ENCODE data around the gene ZNF678.
"Not testable (repeated sequence)": the region's sequence is repeated elsewhere in the genome, so short reads cannot be mapped to it uniquely, and the experiment has no call there.

Gene ZNF678

DNA sequence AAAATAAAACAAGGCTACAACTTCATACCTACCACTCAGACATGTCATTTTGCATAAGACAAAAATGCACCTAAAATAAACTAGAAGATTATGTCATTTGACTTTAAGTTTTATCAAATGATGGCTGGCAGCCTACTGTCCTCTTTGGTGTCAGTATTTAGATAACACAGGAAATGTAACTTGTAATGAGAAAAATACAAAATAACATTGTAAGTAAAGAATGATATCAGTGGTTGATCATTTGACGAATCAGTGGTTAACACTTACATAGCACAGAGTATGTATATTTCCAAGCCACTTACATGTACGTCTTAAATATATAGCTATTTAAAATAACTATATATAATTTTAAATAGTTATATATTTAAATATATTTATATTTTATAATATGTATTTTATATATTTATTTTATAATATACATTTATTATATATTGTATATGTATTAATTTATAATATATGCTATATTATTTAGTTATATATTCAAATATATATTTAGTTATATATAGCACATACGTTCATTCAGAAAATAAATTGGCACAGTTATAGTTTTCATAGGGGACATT lies 44.1 kb downstream of the ZNF678 start:
- DNase-seq = no peak

- DNase-seq = no peak
Observed at GRCh38 chr1:227612658-227613057, 49.3 kb downstream of the ZNF678 start.

GRCh38 chr1:227613526-227613925 lies 50.2 kb downstream of the ZNF678 start:
- DNase-seq = no peak

DNA sequence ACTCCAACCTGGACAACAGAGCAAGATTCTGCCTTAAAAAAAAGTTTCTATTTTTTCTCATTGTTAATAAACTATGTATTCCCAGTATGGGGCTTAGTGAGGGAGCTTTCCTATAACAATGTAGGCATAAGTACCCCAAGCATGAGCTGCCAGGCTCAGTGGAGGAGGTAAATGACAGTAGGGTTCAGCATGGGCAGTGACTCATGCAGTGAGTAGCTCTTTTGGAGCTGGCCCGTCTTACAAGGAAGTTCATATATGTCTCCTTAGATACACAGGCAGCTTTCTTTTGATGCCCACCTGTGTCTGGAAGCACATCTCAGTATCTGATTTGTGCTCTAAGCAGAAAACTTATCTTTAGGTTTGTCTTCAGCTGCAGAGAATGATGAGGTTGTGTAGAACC lies 57.9 kb downstream of the ZNF678 start:
- DNase-seq = no peak

GRCh38 chr1:227622739-227623475 lies 59.6 kb downstream of the ZNF678 start:
- no peak for DNase-seq

DNA sequence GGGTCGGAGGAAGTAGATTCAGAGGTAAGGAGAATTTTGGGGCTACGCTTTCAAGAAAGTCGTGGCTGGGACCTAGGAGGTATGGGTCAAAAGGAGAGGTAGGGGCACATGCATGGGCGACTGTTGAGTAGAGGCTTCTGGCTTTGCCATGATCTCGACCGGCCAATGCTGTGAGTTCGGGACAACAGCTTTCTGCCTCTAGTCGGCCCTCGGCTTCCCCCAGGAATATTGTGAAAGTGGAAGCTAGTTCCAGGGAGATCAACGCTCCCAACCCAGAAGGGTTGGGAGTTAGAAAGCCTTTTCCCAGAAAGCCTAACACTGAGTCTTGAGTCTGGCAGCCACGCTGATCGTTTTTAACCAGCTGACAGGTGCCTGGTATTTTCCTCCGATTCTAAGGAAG lies 69.0 kb downstream of the ZNF678 start:
- DNase-seq = no peak

DNA sequence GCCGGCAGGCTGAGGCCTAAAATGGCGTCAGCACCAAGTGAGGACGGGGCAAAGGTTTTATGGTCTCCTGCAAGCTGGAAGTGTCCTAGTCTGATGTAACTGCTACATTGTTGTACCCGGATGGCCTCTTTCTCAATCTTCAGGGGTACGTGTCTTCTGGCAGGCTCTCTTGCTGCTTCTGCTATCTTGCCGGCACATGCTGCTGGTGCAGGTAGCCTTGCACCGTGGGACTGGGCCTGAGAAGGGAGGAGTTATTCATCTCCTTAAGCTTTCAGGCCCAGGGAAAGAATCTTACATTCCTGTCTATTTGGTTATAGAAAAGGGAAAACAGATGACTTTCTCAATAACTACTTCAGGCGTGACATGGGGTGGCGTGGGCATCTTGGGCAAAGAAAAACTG lies 72.2 kb downstream of the ZNF678 start:
- DNase-seq = no peak

- DNase-seq = no peak
Observed at GRCh38 chr1:227654431-227654830, 91.1 kb downstream of the ZNF678 start.

GRCh38 chr1:227654858-227655752 lies 91.7 kb downstream of the ZNF678 start:
- no peak for DNase-seq

- no peak for DNase-seq
Observed at GRCh38 chr1:227661495-227661894, 98.1 kb downstream of the ZNF678 start.

- DNase-seq = no peak
Observed at GRCh38 chr1:227662933-227663332, 99.6 kb downstream of the ZNF678 start.

- no peak for DNase-seq
Observed at GRCh38 chr1:227666286-227666685, 102.9 kb downstream of the ZNF678 start.

DNA sequence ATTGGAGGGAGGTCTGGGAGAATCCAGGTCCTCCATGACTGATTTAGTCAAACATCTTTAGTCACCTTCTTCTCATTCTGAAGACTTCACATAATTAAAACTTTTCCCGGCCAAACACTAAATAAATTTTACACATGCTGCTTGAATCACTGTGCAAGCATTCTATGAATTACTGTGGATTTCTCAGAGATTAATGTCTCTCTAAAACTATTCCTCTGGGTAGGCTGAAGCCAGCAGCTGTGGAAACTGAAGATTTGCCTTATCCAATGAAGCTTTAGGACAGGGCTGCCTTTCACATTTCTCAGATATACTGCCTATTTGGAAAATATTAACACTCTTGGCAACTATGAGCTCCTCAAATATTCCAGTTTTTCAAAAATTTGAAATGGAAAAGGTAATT lies 110.1 kb downstream of the ZNF678 start:
- no peak for DNase-seq

GRCh38 chr1:227685807-227686206 lies 122.5 kb downstream of the ZNF678 start:
- no peak for DNase-seq

GRCh38 chr1:227697321-227697864 lies 134.0 kb downstream of the ZNF678 start:
- DNase-seq = no peak

- not testable (repeated sequence) for DNase-seq
Observed at GRCh38 chr1:227701631-227702030, 138.3 kb downstream of the ZNF678 start.

DNA sequence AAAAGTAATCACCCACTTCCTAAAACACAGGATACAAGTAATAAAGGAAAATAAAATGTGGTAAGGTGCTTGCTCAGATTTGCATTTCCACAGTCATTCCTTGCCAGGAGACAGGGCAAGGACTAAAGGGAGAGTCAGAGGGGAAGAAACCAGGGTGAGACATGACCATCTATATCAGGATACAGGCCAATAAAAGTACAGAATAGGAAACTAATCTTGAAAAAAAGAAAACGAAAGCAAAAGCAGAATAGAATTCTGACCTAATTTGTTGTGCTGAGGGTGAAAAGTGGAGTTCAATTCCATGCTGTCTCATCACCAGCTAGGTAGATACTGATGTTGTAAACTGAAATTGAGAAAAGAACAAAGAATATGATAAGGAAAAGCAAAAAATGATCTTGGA lies 144.5 kb downstream of the ZNF678 start:
- DNase-seq = no peak

DNA sequence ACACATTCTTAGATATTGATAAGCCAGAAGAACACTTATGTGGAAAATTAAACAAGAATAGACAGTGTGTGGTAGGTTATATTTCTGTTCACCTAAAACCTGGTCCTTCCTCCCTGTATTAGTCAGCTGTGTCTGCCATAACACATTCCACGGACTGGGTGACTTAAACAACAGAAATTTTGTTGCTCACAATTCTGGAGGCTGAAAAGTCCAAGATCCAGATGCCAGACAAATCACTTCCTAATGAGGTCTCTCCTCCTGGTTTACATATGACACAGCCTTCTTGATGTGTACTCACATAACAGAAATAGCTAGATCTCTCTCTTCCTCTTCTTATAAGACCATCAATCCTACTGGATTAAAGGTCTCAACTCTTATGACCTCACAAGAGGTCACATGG lies 146.1 kb downstream of the ZNF678 start:
- DNase-seq = no peak

GRCh38 chr1:227710474-227710873 lies 147.1 kb downstream of the ZNF678 start:
- DNase-seq = not testable (repeated sequence)

- no peak for DNase-seq
Observed at GRCh38 chr1:227712648-227713047, 149.3 kb downstream of the ZNF678 start.

GRCh38 chr1:227718932-227719331 lies 155.6 kb downstream of the ZNF678 start:
- no peak for DNase-seq

DNA sequence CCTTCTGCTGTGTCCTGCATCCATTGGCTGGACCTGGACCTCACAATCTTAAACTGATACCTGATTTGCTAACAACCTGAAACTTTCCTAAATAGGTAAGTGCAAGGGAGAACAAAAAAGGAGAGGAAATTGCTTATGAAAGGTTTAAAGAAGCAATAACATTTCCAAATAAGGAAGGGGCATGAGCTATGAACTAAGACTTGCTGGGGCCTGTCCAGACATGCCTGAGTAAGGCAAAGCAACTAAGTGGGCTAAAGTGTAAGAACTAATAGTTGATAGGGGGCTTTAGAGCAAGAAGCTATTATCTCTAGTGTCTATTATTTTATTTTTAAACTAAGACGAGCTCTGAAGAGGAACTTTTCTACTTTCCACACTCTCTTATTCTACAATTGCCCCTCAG lies 160.1 kb downstream of the ZNF678 start:
- no peak for DNase-seq

- DNase-seq = no peak
Observed at GRCh38 chr1:227725046-227725445, 161.7 kb downstream of the ZNF678 start.

- DNase-seq = no peak
Observed at GRCh38 chr1:227726318-227726717, 163.0 kb downstream of the ZNF678 start.
